ENCODE results near the gene SECISBP2L. TPM values are rescaled to one million over a fixed set of nuclear protein-coding genes. Genes with fewer than 3 reads are reported as not detected.

The SECISBP2L gene
- total RNA-seq, 3 donors from 2014 or later: 40.8 to 66.3 (median 49.0) TPM

- no peak for DNase-seq
- no peaks in the 10 kb centered on the region for H3K36me3 ChIP-seq (ENCODE audit: low read depth)
- no peak for ATAC-seq
- H3K4me1 ChIP-seq (ENCODE audit: low read depth): no peaks in the 10 kb centered on the region
- H3K9me3 ChIP-seq: no peaks in the 10 kb centered on the region
- no peak overlapping the region for H3K4me3 ChIP-seq
- no peak for TF ChIP-seq CTCF (IDR thresholded peaks at IDR 0.05)
- intact Hi-C loops (cut with DNase I, micrococcal nuclease): no loop called here
Measured at GRCh38 chr15:49085696-49086459, 39.6 kb upstream of the SECISBP2L start.

GRCh38 chr15:49084285-49084570 lies 38.0 kb upstream of the SECISBP2L start:
- ATAC-seq (no peak), DNase-seq (no peak)
- H3K4me1 ChIP-seq (ENCODE audit: low read depth): no peaks in the 10 kb centered on the region
- H3K4me3 ChIP-seq: no peak overlapping the region
- H3K36me3 ChIP-seq (ENCODE audit: low read depth): no peaks in the 10 kb centered on the region
- intact Hi-C loops (cut with DNase I, micrococcal nuclease): no loop called here
- no peaks in the 10 kb centered on the region for H3K9me3 ChIP-seq
- TF ChIP-seq CTCF (IDR thresholded peaks at IDR 0.05): no peak

DNA sequence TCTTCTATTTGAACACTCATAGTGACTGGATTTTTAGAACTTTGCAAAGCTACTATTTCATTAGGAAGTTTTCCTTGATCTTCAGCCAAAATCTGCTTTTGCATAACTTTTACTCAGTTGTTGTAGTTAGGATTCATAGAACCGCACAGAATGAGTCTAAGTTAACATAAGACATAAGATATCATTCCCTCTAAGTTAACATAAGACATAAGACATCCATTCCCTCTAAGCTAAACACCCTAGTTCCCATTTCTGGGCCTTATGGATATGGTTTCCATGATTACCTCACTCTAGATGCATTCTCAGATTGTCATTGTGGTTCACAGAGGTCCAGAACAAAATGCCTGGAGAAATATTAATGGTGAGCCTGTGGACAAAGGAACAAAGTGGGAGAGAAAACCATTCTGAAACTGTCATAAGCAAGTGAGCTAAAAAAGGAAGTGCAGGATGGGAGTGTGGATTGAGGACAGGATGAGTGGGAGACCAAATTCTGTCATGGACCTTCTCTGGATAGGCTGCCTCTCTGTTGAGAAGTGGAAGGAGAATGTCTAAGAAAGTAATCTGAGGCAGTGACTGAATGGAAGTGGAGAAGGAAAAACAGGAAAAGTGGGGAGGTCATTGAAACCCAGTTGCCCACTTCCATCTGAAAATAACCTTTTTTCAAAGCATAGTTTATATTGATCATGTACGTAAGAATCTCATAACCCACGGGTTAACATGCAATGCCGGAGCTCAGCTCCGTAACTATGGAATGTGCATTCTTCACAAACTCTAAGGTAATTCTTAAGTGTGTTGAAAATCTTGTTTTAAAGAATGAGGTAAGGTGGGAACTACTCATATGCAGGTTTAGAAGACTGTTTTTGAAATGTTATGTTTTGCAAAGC lies 37.4 kb upstream of the SECISBP2L start:
- TF ChIP-seq CTCF (IDR thresholded peaks at IDR 0.05): no peak
- intact Hi-C loops (cut with DNase I, micrococcal nuclease): no loop called here
- Histone ChIP-seq H3K4me1 (ENCODE audit: low read depth) (no peaks in the 10 kb centered on the region), H3K36me3 (ENCODE audit: low read depth) (no peaks in the 10 kb centered on the region), H3K4me3 (no peak overlapping the region), H3K9me3 (no peaks in the 10 kb centered on the region)
- no peak for DNase-seq
- ATAC-seq: no peak

DNA sequence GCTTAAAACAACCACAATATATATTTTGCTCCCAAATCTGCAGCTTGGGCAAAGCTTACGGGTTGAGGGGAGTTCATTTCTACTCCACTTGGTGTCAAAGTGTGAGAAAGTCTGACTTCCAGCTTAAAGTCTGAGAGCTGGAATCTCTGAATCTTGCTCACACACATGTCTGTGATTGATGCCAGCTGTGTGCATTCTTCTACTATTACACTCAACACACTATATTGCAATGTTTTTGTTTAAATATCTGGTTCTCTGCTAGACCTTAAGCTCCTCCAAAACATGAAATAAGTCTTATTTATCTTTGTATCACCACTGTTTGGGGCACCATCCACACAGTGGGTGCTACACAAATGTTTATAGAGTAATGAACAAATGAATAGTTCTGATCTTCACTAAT lies 36.7 kb upstream of the SECISBP2L start:
- intact Hi-C loops (cut with DNase I, micrococcal nuclease): no loop called here
- Histone ChIP-seq H3K4me3 (no peak overlapping the region), H3K9me3 (no peaks in the 10 kb centered on the region), H3K36me3 (ENCODE audit: low read depth) (no peaks in the 10 kb centered on the region), H3K4me1 (ENCODE audit: low read depth) (no peaks in the 10 kb centered on the region)
- ATAC-seq (no peak), DNase-seq (no peak)
- no peak for TF ChIP-seq CTCF (IDR thresholded peaks at IDR 0.05)

- no peaks in the 10 kb centered on the region for H3K36me3 ChIP-seq (ENCODE audit: low read depth)
- no peaks in the 10 kb centered on the region for H3K4me1 ChIP-seq (ENCODE audit: low read depth)
- ATAC-seq (no peak), DNase-seq (no peak)
- H3K9me3 ChIP-seq: no peaks in the 10 kb centered on the region
- no peak overlapping the region for H3K4me3 ChIP-seq
- intact Hi-C loops (cut with DNase I, micrococcal nuclease): no loop called here
- no peak for TF ChIP-seq CTCF (IDR thresholded peaks at IDR 0.05)
Measured at GRCh38 chr15:49079340-49080039, 33.2 kb upstream of the SECISBP2L start.

Data from mucosa of descending colon (tissue), 3 donors.